ENCODE data around the gene PHACTR2.
"Not testable (repeated sequence)": the region's sequence is repeated elsewhere in the genome, so short reads cannot be mapped to it uniquely, and the experiment has no call there.

PHACTR2 gene

GRCh38 chr6:143792402-143793279, 114.9 kb downstream of the PHACTR2 start:
- intact Hi-C loops (cut with DNase I) = no loop called here
- DNase-seq = no peak

- intact Hi-C loops (cut with DNase I) = no loop called here
- DNase-seq = no peak
These were observed 115.5 kb downstream of the PHACTR2 start for GRCh38 chr6:143793280-143793619.

- intact Hi-C loops (cut with DNase I); DNase-seq: not testable (repeated sequence)
These were observed 118.8 kb downstream of the PHACTR2 start for GRCh38 chr6:143796551-143796950.

- DNase-seq; intact Hi-C loops (cut with DNase I): not testable (repeated sequence)
These were observed 120.7 kb downstream of the PHACTR2 start for GRCh38 chr6:143798487-143798886.

- intact Hi-C loops (cut with DNase I) = no loop called here
- no peak for DNase-seq
These were observed 125.2 kb downstream of the PHACTR2 start for GRCh38 chr6:143802833-143803565.

GRCh38 chr6:143803769-143804568, 126.2 kb downstream of the PHACTR2 start:
- intact Hi-C loops (cut with DNase I) = no loop called here

GRCh38 chr6:143804835-143805239, 127.1 kb downstream of the PHACTR2 start:
- intact Hi-C loops (cut with DNase I) = no loop called here
- no peak for DNase-seq

More at GRCh38 chr6:143803769-143804568, 126.2 kb downstream of the PHACTR2 start:
- DNase-seq = no peak

GRCh38 chr6:143806282-143807102, 128.7 kb downstream of the PHACTR2 start:
- intact Hi-C loops (cut with DNase I) = no loop called here
- no peak for DNase-seq

- intact Hi-C loops (cut with DNase I) = no loop called here
- no peak for DNase-seq
These were observed 129.5 kb downstream of the PHACTR2 start for GRCh38 chr6:143807103-143807772.

GRCh38 chr6:143810745-143811144, 133.0 kb downstream of the PHACTR2 start:
- DNase-seq = no peak
- intact Hi-C loops (cut with DNase I) = no loop called here

GRCh38 chr6:143811501-143812157, 133.9 kb downstream of the PHACTR2 start:
- no peak for DNase-seq
- intact Hi-C loops (cut with DNase I) = no loop called here

- intact Hi-C loops (cut with DNase I) = no loop called here
- no peak for DNase-seq
These were observed 139.9 kb downstream of the PHACTR2 start for GRCh38 chr6:143817621-143818020.

- DNase-seq = no peak
- intact Hi-C loops (cut with DNase I) = no loop called here
These were observed 143.6 kb downstream of the PHACTR2 start for GRCh38 chr6:143821359-143821758.

GRCh38 chr6:143822584-143823024, 144.8 kb downstream of the PHACTR2 start:
- intact Hi-C loops (cut with DNase I) = no loop called here

GRCh38 chr6:143823548-143823947, 145.8 kb downstream of the PHACTR2 start:
- intact Hi-C loops (cut with DNase I) = no loop called here

More at GRCh38 chr6:143822584-143823024, 144.8 kb downstream of the PHACTR2 start:
- no peak for DNase-seq

GRCh38 chr6:143828572-143828971, 150.8 kb downstream of the PHACTR2 start:
- DNase-seq = no peak
- intact Hi-C loops (cut with DNase I) = no loop called here

More at GRCh38 chr6:143823548-143823947, 145.8 kb downstream of the PHACTR2 start:
- DNase-seq = no peak

- intact Hi-C loops (cut with DNase I) = no loop called here
- no peak for DNase-seq
These were observed 158.4 kb downstream of the PHACTR2 start for GRCh38 chr6:143836150-143836549.
